Epithelial cell of proximal tubule (primary cell): ENCODE measurements around the gene FAM83F. TPM values are rescaled to one million over a fixed set of nuclear protein-coding genes. Genes with fewer than 3 reads are reported as not detected.

Experiments
- DNase-seq: peaks from one replicate; pipeline ENCODE4 v3.0.0-alpha.2; 2011; ENCODE audit warnings: low read depth
- H3K4me3 ChIP-seq: 2 replicates; pipeline ENCODE4 v1.5.1; 2011; ENCODE audit warnings: low read depth, mild to moderate bottlenecking, low read length
- CTCF ChIP-seq: conservative IDR thresholded peaks from 2 replicates; pipeline ENCODE4 v1.5.1; 2012; ENCODE audit warnings: low read depth, mild to moderate bottlenecking, low read length
- total RNA-seq: library from RNA; depleted of rRNA; stranded (reverse); fragments of >200 nt; gene quantifications from 2 replicates; pipeline ENCODE4 v1.2.3, GENCODE V29; 2015

FAM83F gene
- total RNA-seq, 1 donor from 2014 or later: 3.5 TPM

- DNase-seq: no peak
- no peak for TF ChIP-seq CTCF
- no peak overlapping the region for H3K4me3 ChIP-seq
Observed at GRCh38 chr22:40001106-40001505, 6.4 kb downstream of the FAM83F start.

GRCh38 chr22:40001800-40002577 is 7.2 kb downstream of the FAM83F start:
- no peak for TF ChIP-seq CTCF
- no peak for DNase-seq
- no peak overlapping the region for H3K4me3 ChIP-seq

- DNase-seq: no peak
- no peak for TF ChIP-seq CTCF
- H3K4me3 ChIP-seq: no peak overlapping the region
Observed at GRCh38 chr22:40002935-40003715, 8.4 kb downstream of the FAM83F start.

- no peak for DNase-seq
- H3K4me3 ChIP-seq: no peak overlapping the region
- no peak for TF ChIP-seq CTCF
Observed at GRCh38 chr22:40004836-40005235, 10.1 kb downstream of the FAM83F start.

GRCh38 chr22:40006641-40007040 is 11.9 kb downstream of the FAM83F start:
- no peak overlapping the region for H3K4me3 ChIP-seq
- no peak for DNase-seq

More at GRCh38 chr22:40006641-40007040, 11.9 kb downstream of the FAM83F start:
- no peak for TF ChIP-seq CTCF
